Mammary epithelial cell (primary cell): ENCODE results near the gene MYO7A.

ENCODE experiments used
- CTCF ChIP-seq, 2 donors: IDR thresholded peaks in 1 of 2; conservative IDR thresholded peaks in 1 of 2; 2 replicates each; pipeline ENCODE4 v1.5.1; 2011 to 2012; ENCODE audit warnings: inconsistent platforms in 2 of 2, low read length in 2 of 2, mild to moderate bottlenecking in 2 of 2, control low read depth in 1 of 2, low read depth in 1 of 2; ENCODE audit not compliant: insufficient read depth in 1 of 2; ENCODE audit errors: extremely low read depth in 1 of 2
- EZH2 ChIP-seq: IDR thresholded peaks from 2 replicates; pipeline ENCODE4 v1.6.1; 2012; ENCODE audit warnings: low read length, inconsistent platforms, borderline replicate concordance

DNA sequence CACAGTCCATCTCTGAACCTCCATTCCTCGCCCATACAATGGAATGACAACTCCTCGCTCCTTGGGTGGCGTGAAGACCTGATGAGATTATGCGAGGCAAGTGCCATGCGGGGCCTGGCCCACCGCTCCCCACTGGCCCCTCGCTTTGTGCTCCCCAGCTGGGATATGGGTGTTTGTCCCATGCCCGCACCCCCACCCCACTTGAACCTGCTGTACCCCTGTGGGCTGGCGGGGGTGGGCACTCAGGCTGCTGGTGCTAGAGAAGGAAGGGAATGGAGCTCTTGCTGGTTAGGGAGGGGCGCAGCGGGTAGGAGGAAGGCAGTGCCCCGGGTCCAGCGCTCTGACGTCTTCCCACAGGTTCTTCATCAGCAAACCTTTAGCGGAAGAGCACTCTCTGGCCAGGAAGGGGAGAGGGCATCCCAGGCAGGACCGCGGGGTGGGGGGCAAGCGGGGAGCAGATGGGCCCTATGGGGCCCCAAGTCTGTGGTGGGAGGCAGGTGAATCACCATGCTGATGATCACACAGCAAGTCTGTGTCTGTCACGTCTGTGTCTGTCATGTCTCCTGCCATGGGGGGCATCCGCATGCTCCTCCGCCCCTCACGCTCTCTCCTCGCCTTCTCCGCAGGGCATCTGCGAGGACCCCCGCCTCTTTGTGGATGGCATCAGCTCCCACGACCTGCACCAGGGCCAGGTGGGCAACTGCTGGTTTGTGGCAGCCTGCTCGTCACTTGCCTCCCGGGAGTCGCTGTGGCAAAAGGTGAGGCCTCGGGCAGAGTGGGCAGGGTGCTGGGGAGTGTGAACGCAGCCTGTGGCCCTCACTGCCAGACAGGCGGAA, 34.8 kb upstream of the MYO7A start:
- TF ChIP-seq CTCF (conservative IDR thresholded peaks at IDR 0.05 in 1 of 2, IDR thresholded peaks at IDR 0.05 in 1 of 2; ENCODE audit: extremely low read depth in 1 of 2, insufficient read depth in 1 of 2, low read depth in 1 of 2, low read length in 2 of 2) (no peak), EZH2 (no peak)
